SK-N-SH (cell line): ENCODE results near the gene NTM. TPM values are rescaled to one million over a fixed set of nuclear protein-coding genes. Genes with fewer than 3 reads are reported as not detected.

ENCODE experiments used
- CTCF ChIA-PET: fragments of 300-600, 350-600 bp; formaldehyde crosslinking; extraction: SDS; loops from one replicate; lab custom pipeline; 2021; lab: Yijun Ruan, JAX
- POLR2A ChIA-PET: fragments of 350-600 bp; sonication (Branson Sonifier 250); formaldehyde crosslinking; extraction: SDS; loops from one replicate; lab custom pipeline; 2020; ENCODE audit warnings: antibody characterized with exemption, inconsistent platforms; lab: Yijun Ruan, JAX
- DNase-seq: peaks from one replicate; pipeline ENCODE4 v3.0.0; 2012
- H2AFZ ChIP-seq: fragments of 200-600 bp; sonication (generic); 2 replicates; pipeline ENCODE4 v1.8.1; 2016; ENCODE audit warnings: antibody characterized with exemption, mild to moderate bottlenecking, low read depth
- H3F3A ChIP-seq: fragments of 200-600 bp; sonication (generic); replicated peaks from 2 replicates; pipeline ENCODE3; 2016; ENCODE audit warnings: antibody characterized with exemption, mild to moderate bottlenecking; ENCODE audit not compliant: insufficient read depth
- H3K27ac ChIP-seq, 2 experiments: fragments of 200-500 bp in 1 of 2; fragments of 200-600 bp in 1 of 2; sonication (Bioruptor generic) in 1 of 2; sonication (generic), shearing (Covaris generic) in 1 of 2; 2 replicates each; pipeline versions ENCODE4 v1.5.1 to v1.6.1; 2014 to 2016; ENCODE audit warnings: low read depth in 2 of 2, inconsistent platforms in 1 of 2, low read length in 1 of 2, mild to moderate bottlenecking in 1 of 2, mixed read lengths in 1 of 2
- H3K27me3 ChIP-seq: fragments of 200-600 bp; sonication (generic), shearing (Covaris generic); 2 replicates; pipeline ENCODE4 v1.6.1; 2016; ENCODE audit warnings: mixed run types; ENCODE audit not compliant: insufficient read depth
- H3K36me3 ChIP-seq, 2 experiments: fragments of 200-500 bp in 1 of 2; fragments of 200-600 bp in 1 of 2; sonication (Bioruptor generic) in 1 of 2; sonication (generic) in 1 of 2; replicated peaks in 1 of 2; 2 replicates each; pipeline versions ENCODE3 to v1.5.1; 2014 to 2016; ENCODE audit warnings: low read length in 1 of 2, mild to moderate bottlenecking in 1 of 2; ENCODE audit not compliant: insufficient read depth in 2 of 2, control insufficient read depth in 1 of 2
- H3K4me1 ChIP-seq, 2 experiments: fragments of 200-500 bp in 1 of 2; fragments of 200-600 bp in 1 of 2; sonication (Bioruptor generic) in 1 of 2; sonication (generic), shearing (Covaris generic) in 1 of 2; 2 replicates each; pipeline versions ENCODE4 v1.5.1 to v1.6.1; 2014 to 2016; ENCODE audit warnings: low read depth in 1 of 2, low read length in 1 of 2, mixed run types in 1 of 2; ENCODE audit not compliant: insufficient read depth in 2 of 2, control insufficient read depth in 1 of 2
- H3K4me2 ChIP-seq: fragments of 200-600 bp; sonication (generic), shearing (Covaris generic); 2 replicates; pipeline ENCODE4 v1.6.1; 2017; ENCODE audit warnings: mixed run types
- H3K4me3 ChIP-seq, 2 experiments: fragments of 200-500 bp in 1 of 2; fragments of 200-600 bp in 1 of 2; sonication (Bioruptor generic) in 1 of 2; sonication (generic), shearing (Covaris generic) in 1 of 2; 2 replicates each; pipeline versions ENCODE4 v1.5.1 to v1.8.1; 2014 to 2016; ENCODE audit warnings: low read depth in 2 of 2, inconsistent platforms in 1 of 2, low read length in 1 of 2, mild to moderate bottlenecking in 1 of 2, mixed read lengths in 1 of 2, moderate library complexity in 1 of 2
- H3K79me2 ChIP-seq: fragments of 200-600 bp; sonication (generic); 2 replicates; pipeline ENCODE4 v1.8.1; 2017; ENCODE audit warnings: mild to moderate bottlenecking; ENCODE audit not compliant: insufficient read depth
- H3K9ac ChIP-seq: fragments of 200-600 bp; sonication (generic); 2 replicates; pipeline ENCODE4 v1.6.1; 2017; ENCODE audit warnings: mixed run types
- H3K9me2 ChIP-seq: fragments of 200-600 bp; sonication (generic); 2 replicates; pipeline ENCODE4 v1.6.1; 2017; ENCODE audit warnings: mixed run types
- H3K9me3 ChIP-seq: fragments of 200-600 bp; sonication (generic); 2 replicates; pipeline ENCODE4 v1.6.1; 2017; ENCODE audit warnings: mixed run types, mild to moderate bottlenecking, moderate library complexity
- H4K20me1 ChIP-seq: fragments of 200-600 bp; sonication (generic); 2 replicates; pipeline ENCODE4 v1.6.1; 2017; ENCODE audit warnings: mild to moderate bottlenecking, mixed run types; ENCODE audit not compliant: insufficient read depth
- CHD2 ChIP-seq: fragments of 150-350 bp; IDR thresholded peaks from 2 replicates; pipeline ENCODE4 v1.6.1; 2018; ENCODE audit warnings: low read length; ENCODE audit not compliant: partially characterized antibody
- EP300 ChIP-seq, 2 experiments: IDR thresholded peaks; 2 replicates each; pipeline versions ENCODE4 v1.4.0 to v1.6.1; 2012; ENCODE audit warnings: borderline replicate concordance in 1 of 2, low read depth in 1 of 2, low read length in 1 of 2
- FOSL2 ChIP-seq: IDR thresholded peaks from 2 replicates; pipeline ENCODE4 v1.4.0; 2012; ENCODE audit warnings: low read depth, mild to moderate bottlenecking, moderate library complexity, borderline replicate concordance
- JUND ChIP-seq: IDR thresholded peaks from 2 replicates; pipeline ENCODE4 v1.4.0; 2012
- MXI1 ChIP-seq: IDR thresholded peaks from 2 replicates; pipeline ENCODE4 v1.6.1; 2012; ENCODE audit warnings: mild to moderate bottlenecking, low read depth, low read length, improper control_type of control experiment
- NFIC ChIP-seq: IDR thresholded peaks from 2 replicates; pipeline ENCODE4 v1.4.0; 2012; ENCODE audit warnings: borderline replicate concordance
- NRF1 ChIP-seq: IDR thresholded peaks from 2 replicates; pipeline ENCODE4 v1.6.1; 2012; ENCODE audit warnings: low read depth, mild to moderate bottlenecking, low read length
- PBX3 ChIP-seq: IDR thresholded peaks from 2 replicates; pipeline ENCODE4; 2012
- RXRA ChIP-seq: IDR thresholded peaks from 2 replicates; pipeline ENCODE4 v1.4.0; 2012; ENCODE audit warnings: low read depth, mild to moderate bottlenecking, borderline replicate concordance
- SIN3A ChIP-seq: IDR thresholded peaks from 2 replicates; pipeline ENCODE4 v1.6.1; 2012; ENCODE audit warnings: low read depth, mild to moderate bottlenecking, low read length, moderate library complexity, borderline replicate concordance
- TAF1 ChIP-seq: IDR thresholded peaks from 2 replicates; pipeline ENCODE4 v1.6.1; 2012; ENCODE audit warnings: low read depth, mild to moderate bottlenecking, low read length, moderate library complexity, borderline replicate concordance
- TCF12 ChIP-seq: IDR thresholded peaks from 2 replicates; pipeline ENCODE4 v1.4.0; 2012
- USF1 ChIP-seq: IDR thresholded peaks from 2 replicates; pipeline ENCODE4 v1.4.0; 2012; ENCODE audit warnings: low read depth, borderline replicate concordance
- USF2 ChIP-seq: fragments of 150-350 bp; IDR thresholded peaks from 2 replicates; pipeline ENCODE4 v1.6.1; 2017; ENCODE audit warnings: antibody characterized with exemption, low read length, low read depth, borderline replicate concordance
- YY1 ChIP-seq: IDR thresholded peaks from 2 replicates; pipeline ENCODE4 v1.4.0; 2012; ENCODE audit warnings: low read depth, mild to moderate bottlenecking
- WGBS: methylation state at CpG from one replicate; pipeline ENCODE4 v1.1.6; 2017; ENCODE audit warnings: low lambda C conversion rate; 5-methylcytosine and 5-hydroxymethylcytosine counted together
- polyA plus RNA-seq, 3 experiments: library from polyadenylated mRNA; depleted of rRNA; stranded (reverse); fragments of >200 nt; gene quantifications; 2 replicates each; pipeline ENCODE4 v1.2.3, GENCODE V29; 2012

The NTM gene
- polyA plus RNA-seq, 1 of the 3 experiments (the other 2 are of a cell fraction), result 20.0 TPM

- Histone ChIP-seq H2AFZ (peak overlapping the region; percentile 71; the same call in 1 of the 2 replicates), H3K27me3 (no peaks in the 10 kb centered on the region)
Measured at GRCh38 chr11:132111838-132112237, 741.4 kb downstream of the NTM start.

GRCh38 chr11:132112846-132113245 is 742.4 kb downstream of the NTM start:
- H3K27ac ChIP-seq, result peak overlapping the region in 1 of 2 experiments; percentile 83; a peak in 2 of 4 replicates
- no peak overlapping the region for H2AFZ ChIP-seq
- H3K9me3 ChIP-seq, result no peaks in the 10 kb centered on the region
- no peak overlapping the region for H3K4me2 ChIP-seq
- DNase-seq, result no peak
- no peak overlapping the region for H3K9ac ChIP-seq
- WGBS, result 85% methylated on average over 6 of the region's 6 CpGs
- H3K27me3 ChIP-seq, result no peaks in the 10 kb centered on the region
- H3K4me1 ChIP-seq, result peaks cover 0 to 22% of the 10 kb centered on the region in 2 experiments; a peak in 1 of 4 replicates
- no peaks in the 10 kb centered on the region for H3K79me2 ChIP-seq
- no peaks in the 10 kb centered on the region for H3K9me2 ChIP-seq
- no peaks in the 10 kb centered on the region for H3K36me3 ChIP-seq
- H3F3A ChIP-seq, result peaks cover 20% of the 10 kb centered on the region
- CTCF ChIA-PET, result interaction anchor here (1.2 to 4.3 kb wide), 8 partner anchors 9 to 828 kb away, joined by 3 to 19 read pairs (median 6); no protein-coding TSS in a partner anchor
- H3K4me3 ChIP-seq, result no peak overlapping the region
- H4K20me1 ChIP-seq, result no peaks in the 10 kb centered on the region
- POLR2A ChIA-PET, result no interaction called here
- no peak for TF ChIP-seq CHD2
- TF ChIP-seq PBX3, result no peak
- TF ChIP-seq YY1, result no peak
- TF ChIP-seq NRF1, result no peak
- TF ChIP-seq USF2, result no peak
- no peak for TF ChIP-seq TAF1
- TF ChIP-seq MXI1, result no peak

More at GRCh38 chr11:132111838-132112237, 741.4 kb downstream of the NTM start:
- no peaks in the 10 kb centered on the region for H3K36me3 ChIP-seq
- no peaks in the 10 kb centered on the region for H3K9me2 ChIP-seq
- DNase-seq, result no peak
- H3K4me1 ChIP-seq, result peaks cover 0 to 14% of the 10 kb centered on the region in 2 experiments; a peak in 1 of 4 replicates
- H3K9ac ChIP-seq, result peak overlapping the region; percentile 50
- H3K4me3 ChIP-seq, result no peak overlapping the region; a peak in 1 of 4 replicates
- ChIA-PET CTCF (interaction anchor here (0.6 to 4.3 kb wide), 5 partner anchors 12 to 290 kb away, joined by 3 to 13 read pairs (median 5); no protein-coding TSS in a partner anchor), POLR2A (no interaction called here)
- H4K20me1 ChIP-seq, result no peaks in the 10 kb centered on the region
- no peaks in the 10 kb centered on the region for H3K79me2 ChIP-seq
- peaks cover 18% of the 10 kb centered on the region for H3F3A ChIP-seq
- peak overlapping the region; percentile 59 for H3K4me2 ChIP-seq
- H3K27ac ChIP-seq, result peak overlapping the region in 1 of 2 experiments; percentile 83; a peak in 3 of 4 replicates
- WGBS, result 17% methylated on average over 5 of the region's 5 CpGs
- TF ChIP-seq JUND (peak; percentile 75), SIN3A (no peak), PBX3 (0 out of 2 replicates have a peak, but pooled peaks have one; percentile 16), USF1 (no peak), RXRA (peak; percentile 83; the same call in 1 of the 2 replicates), EP300 (IDR thresholded peaks at IDR 0.05; ENCODE audit: borderline replicate concordance in 1 of 2, low read depth in 1 of 2, low read length in 1 of 2) (peak in 1 of 2 experiments; percentile 55; a peak in 1 of 4 replicates), NFIC (peak; percentile 67), YY1 (0 out of 2 replicates have a peak, but pooled peaks have one; percentile 5), FOSL2 (peak; percentile 81), TCF12 (peak; percentile 68)
- no peaks in the 10 kb centered on the region for H3K9me3 ChIP-seq
